Endothelial cell (in vitro differentiated cells): ENCODE data around the gene AP2A1. TPM values are rescaled to one million over a fixed set of nuclear protein-coding genes. Genes with fewer than 3 reads are reported as not detected.

Source experiments
- DNase-seq: peaks from one replicate; pipeline ENCODE4 v3.0.0; 2021; ENCODE audit warnings: low spot score
- H3K27ac Mint-ChIP-seq: one replicate; pipeline ENCODE4 v1.8.0; 2021; ENCODE audit warnings: mixed read lengths, inconsistent platforms; ENCODE audit not compliant: unreplicated experiment
- H3K27me3 Mint-ChIP-seq: one replicate; pipeline ENCODE4 v1.8.0; 2021; ENCODE audit warnings: mild to moderate bottlenecking, moderate library complexity, mixed read lengths, inconsistent platforms; ENCODE audit not compliant: unreplicated experiment
- H3K36me3 Mint-ChIP-seq: one replicate; pipeline ENCODE4 v1.8.0; 2021; ENCODE audit warnings: mild to moderate bottlenecking, low read depth, mixed read lengths, inconsistent platforms; ENCODE audit not compliant: unreplicated experiment
- H3K4me1 Mint-ChIP-seq: one replicate; pipeline ENCODE4 v1.8.0; 2021; ENCODE audit warnings: mild to moderate bottlenecking, mixed read lengths, inconsistent platforms; ENCODE audit not compliant: unreplicated experiment
- H3K4me3 Mint-ChIP-seq: one replicate; pipeline ENCODE4 v1.8.0; 2021; ENCODE audit warnings: mild to moderate bottlenecking, mixed read lengths, inconsistent platforms; ENCODE audit not compliant: unreplicated experiment
- H3K9me3 Mint-ChIP-seq: one replicate; pipeline ENCODE4 v1.8.0; 2021; ENCODE audit warnings: mixed read lengths, inconsistent platforms; ENCODE audit not compliant: unreplicated experiment
- CTCF ChIP-seq: fragments of 200-600 bp; sonication (generic); IDR thresholded peaks from one replicate; pipeline ENCODE4 v1.5.0; 2021; ENCODE audit warnings: antibody characterized with exemption; ENCODE audit not compliant: unreplicated experiment
- total RNA-seq: library from RNA; stranded (reverse); fragmentation: NEBNext Ultra II Directional; extraction: Animal tissue kit (Norgen Biotek cat#: 25700); gene quantifications from one replicate; pipeline ENCODE4 v1.2.1, GENCODE V29; 2021; ENCODE audit not compliant: unreplicated experiment

Gene AP2A1
- total RNA-seq, 1 donor from 2014 or later, result 191 TPM

- H3K27ac Mint-ChIP-seq, result peak overlapping the region; percentile 48
Measured at GRCh38 chr19:49792829-49793560, 26.2 kb downstream of the AP2A1 start.

GRCh38 chr19:49793561-49793840, 26.7 kb downstream of the AP2A1 start:
- peaks cover 35% of the 10 kb centered on the region for H3K36me3 Mint-ChIP-seq
- peak overlapping the region; percentile 48 for H3K27ac Mint-ChIP-seq
- H3K4me3 Mint-ChIP-seq, result no peak overlapping the region
- no peaks in the 10 kb centered on the region for H3K9me3 Mint-ChIP-seq
- DNase-seq, result no peak
- H3K27me3 Mint-ChIP-seq, result peaks cover 8% of the 10 kb centered on the region
- TF ChIP-seq CTCF, result no peak
- no peaks in the 10 kb centered on the region for H3K4me1 Mint-ChIP-seq

More at GRCh38 chr19:49792829-49793560, 26.2 kb downstream of the AP2A1 start:
- peaks cover 13% of the 10 kb centered on the region for H3K27me3 Mint-ChIP-seq
- peaks cover 39% of the 10 kb centered on the region for H3K36me3 Mint-ChIP-seq
- H3K9me3 Mint-ChIP-seq, result no peaks in the 10 kb centered on the region
- no peaks in the 10 kb centered on the region for H3K4me1 Mint-ChIP-seq
- DNase-seq, result no peak
- no peak for TF ChIP-seq CTCF
- no peak overlapping the region for H3K4me3 Mint-ChIP-seq

- Mint-ChIP-seq H3K36me3 (peaks cover 30% of the 10 kb centered on the region), H3K27me3 (peaks cover 18% of the 10 kb centered on the region), H3K27ac (no peak overlapping the region), H3K9me3 (no peaks in the 10 kb centered on the region), H3K4me3 (no peak overlapping the region), H3K4me1 (no peaks in the 10 kb centered on the region)
- DNase-seq, result no peak
- TF ChIP-seq CTCF, result no peak
Measured at GRCh38 chr19:49795615-49796014, 28.8 kb downstream of the AP2A1 start.

GRCh38 chr19:49798574-49798973, 31.8 kb downstream of the AP2A1 start:
- H3K36me3 Mint-ChIP-seq, result peaks cover 35% of the 10 kb centered on the region
- DNase-seq, result no peak

More at GRCh38 chr19:49798574-49798973, 31.8 kb downstream of the AP2A1 start:
- no peak overlapping the region for H3K27ac Mint-ChIP-seq
- peaks cover 18% of the 10 kb centered on the region for H3K27me3 Mint-ChIP-seq
- no peak for TF ChIP-seq CTCF
- peaks cover 5% of the 10 kb centered on the region for H3K4me1 Mint-ChIP-seq
- H3K4me3 Mint-ChIP-seq, result no peak overlapping the region
- no peaks in the 10 kb centered on the region for H3K9me3 Mint-ChIP-seq
